NCI-H2107 treated with DMSO at 0.1 percent for 48 hours (cell line): ENCODE data around the gene UBE4B.
"Not testable (repeated sequence)": the region's sequence is repeated elsewhere in the genome, so short reads cannot be mapped to it uniquely, and the experiment has no call there.

Experiments
- DNase-seq: peaks from one replicate; lab custom pipeline; 2025; ENCODE audit not compliant: unreplicated experiment; lab: John Stamatoyannopoulos, UW

The UBE4B gene

GRCh38 chr1:10170239-10170574, 137.4 kb downstream of the UBE4B start:
- no peak for DNase-seq

DNA sequence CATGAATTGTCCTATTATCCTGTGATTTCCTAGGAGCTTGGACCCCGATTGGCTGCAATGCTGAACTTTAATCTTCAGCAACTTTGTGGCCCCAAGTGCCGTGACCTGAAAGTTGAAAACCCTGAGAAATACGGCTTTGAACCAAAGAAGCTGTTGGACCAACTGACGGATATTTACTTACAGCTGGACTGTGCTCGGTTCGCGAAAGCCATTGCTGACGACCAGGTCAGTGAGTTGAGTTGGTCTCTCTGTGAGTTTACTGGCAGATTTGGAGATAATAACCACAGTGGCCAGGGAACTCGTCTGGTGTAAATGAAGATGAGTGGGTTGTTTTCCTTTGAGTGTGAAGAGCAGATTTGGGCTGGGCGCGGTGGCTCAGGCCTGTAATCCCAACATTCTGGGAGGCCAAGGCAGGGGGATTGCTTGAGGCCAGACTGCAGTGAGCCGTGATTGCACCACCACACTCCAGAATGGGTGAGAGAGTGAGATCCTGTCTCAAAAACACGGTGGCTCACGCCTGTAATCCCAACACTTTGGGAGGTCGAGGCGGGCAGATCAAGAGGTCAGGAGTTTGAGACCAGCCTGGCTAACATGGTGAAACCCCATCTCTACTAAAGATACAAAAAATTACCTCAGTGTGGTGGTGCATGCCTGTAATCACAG, 138.5 kb downstream of the UBE4B start:
- no peak for DNase-seq

- no peak for DNase-seq
Observed at GRCh38 chr1:10171995-10172669, 139.4 kb downstream of the UBE4B start.

DNA sequence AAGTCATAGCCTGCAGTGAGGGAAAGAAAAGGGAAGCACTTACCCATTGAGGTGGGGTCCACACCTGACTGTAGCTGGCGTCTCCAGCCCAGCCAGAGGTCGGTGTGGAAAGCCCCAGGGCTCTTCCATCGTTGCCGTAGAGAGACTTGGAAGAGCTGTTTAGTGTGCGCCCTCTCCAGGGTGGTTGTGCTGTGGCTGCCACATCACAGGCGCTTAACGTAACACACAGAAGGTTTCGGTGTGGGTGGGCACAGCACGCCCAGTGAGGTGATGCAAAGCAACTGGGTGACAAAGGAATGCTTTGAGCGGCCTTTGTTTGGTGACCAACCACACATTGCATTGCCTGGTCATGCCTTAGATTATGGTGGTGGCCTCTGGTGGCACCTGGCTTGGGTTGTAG, 140.8 kb downstream of the UBE4B start:
- DNase-seq: no peak

- DNase-seq: no peak
Observed at GRCh38 chr1:10177876-10178275, 145.1 kb downstream of the UBE4B start.

DNA sequence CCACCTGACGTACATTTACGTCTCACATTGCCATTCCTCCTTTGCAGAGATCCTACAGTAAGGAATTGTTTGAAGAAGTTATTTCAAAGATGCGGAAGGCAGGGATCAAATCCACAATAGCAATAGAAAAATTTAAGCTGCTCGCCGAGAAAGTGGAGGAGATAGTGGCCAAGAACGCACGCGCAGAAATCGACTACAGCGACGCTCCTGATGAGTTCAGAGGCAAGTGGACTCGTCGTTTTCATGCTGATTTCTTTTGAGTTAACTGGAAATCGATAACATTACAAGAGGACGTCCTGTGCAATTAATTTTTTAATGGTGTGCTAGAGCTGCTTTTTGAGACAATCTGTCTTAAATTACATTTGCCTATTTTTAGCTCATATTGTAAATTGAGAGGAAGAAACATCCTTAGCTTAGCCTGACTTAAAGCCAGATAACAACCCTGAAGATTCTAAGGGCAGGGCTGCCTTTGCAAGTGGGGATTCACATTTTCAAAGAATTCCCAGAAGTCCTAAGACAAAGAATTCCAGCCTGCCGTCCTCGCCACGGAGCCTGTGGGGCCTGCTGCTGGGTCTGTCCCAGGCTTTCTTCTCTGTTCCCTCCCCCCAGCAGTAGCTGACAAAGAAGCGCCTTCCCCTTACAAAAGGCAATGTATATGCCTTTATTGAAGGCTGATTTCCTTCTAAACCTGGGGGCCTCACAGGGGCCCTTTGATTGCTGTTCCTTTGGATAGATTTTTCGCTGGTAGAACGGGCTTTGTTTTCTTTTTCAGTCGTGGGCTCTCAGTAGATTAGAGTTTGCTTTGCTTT, 146.0 kb downstream of the UBE4B start:
- no peak for DNase-seq

- no peak for DNase-seq
Observed at GRCh38 chr1:10179406-10180091, 146.8 kb downstream of the UBE4B start.

- DNase-seq: no peak
Observed at GRCh38 chr1:10181154-10181553, 148.4 kb downstream of the UBE4B start.

DNA sequence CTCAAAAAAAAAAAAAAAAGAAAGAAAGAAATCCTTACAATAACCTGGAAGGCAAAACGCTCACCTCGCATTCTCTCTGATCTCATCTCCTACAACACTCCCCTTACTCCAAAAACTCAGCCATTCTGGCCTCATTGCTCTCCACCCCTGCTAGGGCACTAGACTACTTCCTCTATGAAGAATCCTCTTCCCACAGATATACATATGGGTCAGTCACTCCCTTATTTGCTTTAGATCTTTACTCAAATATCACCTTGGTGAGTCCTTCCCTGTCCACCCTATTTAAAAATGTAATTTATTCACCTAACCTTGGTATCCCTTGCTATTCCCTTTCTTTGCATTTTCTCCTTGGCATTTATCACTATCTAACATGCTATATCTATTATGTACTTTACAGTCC, 153.0 kb downstream of the UBE4B start:
- DNase-seq: no peak

DNA sequence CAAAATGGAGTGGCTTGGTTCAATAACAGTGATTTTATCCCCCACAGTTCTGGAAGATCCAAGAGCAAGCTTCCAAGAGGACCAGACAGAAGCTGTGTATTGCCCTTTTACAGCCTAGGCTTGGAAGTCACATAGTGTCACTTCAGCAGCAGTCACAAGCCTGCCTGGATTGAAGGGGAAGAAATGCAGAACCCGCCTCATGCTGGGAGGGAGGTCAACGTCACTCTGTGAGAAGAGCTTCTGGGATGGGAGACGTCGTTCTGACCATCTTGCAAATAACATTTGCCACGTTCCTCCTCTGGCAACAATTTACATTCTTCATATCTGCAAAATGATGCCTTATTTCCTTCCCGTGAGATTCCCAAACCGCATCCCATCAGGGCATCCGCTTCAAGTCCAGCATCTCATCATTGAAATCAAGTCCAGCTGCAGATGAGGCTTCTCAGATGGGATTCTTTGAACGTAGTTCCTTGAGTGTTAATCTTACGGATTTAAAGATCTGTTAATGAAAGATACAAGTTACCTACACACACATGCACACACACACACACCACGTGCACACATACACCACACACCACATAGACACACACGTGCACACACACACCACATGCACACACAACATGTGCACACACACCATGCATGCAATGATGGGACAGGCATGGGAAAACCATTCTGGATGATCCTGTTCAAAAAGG, 153.7 kb downstream of the UBE4B start:
- no peak for DNase-seq

GRCh38 chr1:10187026-10187334, 154.2 kb downstream of the UBE4B start:
- DNase-seq: no peak

- DNase-seq: no peak
Observed at GRCh38 chr1:10188133-10188650, 155.4 kb downstream of the UBE4B start.

GRCh38 chr1:10189659-10190058, 156.9 kb downstream of the UBE4B start:
- no peak for DNase-seq

DNA sequence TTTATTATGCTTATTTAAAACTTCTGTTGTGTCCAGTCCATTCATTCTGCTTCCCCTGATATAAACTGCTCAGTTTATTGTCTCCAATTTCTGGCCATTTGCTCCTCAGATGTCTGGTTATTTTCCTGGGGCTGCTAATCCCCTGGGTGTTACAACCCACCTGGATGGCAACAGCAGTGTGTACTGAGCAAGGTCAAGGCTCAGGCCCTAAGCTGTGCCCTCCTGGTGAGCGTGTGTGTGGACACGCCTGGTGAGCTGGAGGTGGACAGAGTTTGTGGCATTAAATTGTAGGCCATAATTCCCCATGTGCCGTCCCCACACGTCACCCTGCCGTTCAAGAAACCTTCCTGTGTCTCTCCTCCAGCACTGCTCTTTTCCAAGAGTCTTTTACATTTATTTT, 159.5 kb downstream of the UBE4B start:
- DNase-seq: no peak

GRCh38 chr1:10193288-10193687, 160.5 kb downstream of the UBE4B start:
- DNase-seq: no peak

DNA sequence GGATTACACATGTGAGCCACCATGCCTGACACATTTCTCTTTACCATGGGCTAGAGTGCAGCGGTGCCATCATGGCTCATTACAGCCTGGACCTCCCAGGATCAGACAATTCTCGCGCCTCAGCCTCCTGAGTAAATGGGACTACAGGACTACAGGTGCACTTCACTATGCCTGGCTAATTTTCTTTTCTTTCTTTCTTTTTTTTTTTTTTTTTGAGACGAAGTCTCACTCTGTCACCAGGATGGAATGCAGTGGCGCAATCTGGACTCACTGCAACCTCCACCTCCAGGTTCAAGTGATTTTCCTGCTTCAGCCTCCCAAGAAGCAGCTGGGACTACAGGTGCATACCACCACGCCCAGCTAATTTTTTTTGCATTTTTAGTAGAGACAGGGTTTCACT, 162.8 kb downstream of the UBE4B start:
- no peak for DNase-seq

GRCh38 chr1:10196976-10197375, 164.2 kb downstream of the UBE4B start:
- no peak for DNase-seq

DNA sequence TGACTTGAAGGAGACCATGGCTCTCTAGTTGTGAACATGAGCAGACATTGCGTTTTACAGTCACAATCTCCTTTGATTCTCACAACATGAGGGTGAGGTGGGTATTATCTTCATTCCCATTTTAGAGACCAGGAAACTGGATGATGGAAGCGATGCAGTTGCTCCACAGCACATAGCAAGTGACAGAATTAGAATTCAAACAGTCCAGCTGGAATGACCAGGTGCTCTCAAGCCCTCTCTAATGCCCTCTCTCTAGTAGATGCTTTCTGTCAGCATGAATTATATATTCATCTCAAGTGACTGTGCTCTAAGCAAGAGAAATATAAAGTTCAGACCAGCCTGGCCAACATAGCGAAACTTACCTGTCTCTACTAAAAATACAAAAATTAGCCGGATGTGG, 167.9 kb downstream of the UBE4B start:
- DNase-seq: no peak

- no peak for DNase-seq
Observed at GRCh38 chr1:10204003-10204642, 171.4 kb downstream of the UBE4B start.

DNA sequence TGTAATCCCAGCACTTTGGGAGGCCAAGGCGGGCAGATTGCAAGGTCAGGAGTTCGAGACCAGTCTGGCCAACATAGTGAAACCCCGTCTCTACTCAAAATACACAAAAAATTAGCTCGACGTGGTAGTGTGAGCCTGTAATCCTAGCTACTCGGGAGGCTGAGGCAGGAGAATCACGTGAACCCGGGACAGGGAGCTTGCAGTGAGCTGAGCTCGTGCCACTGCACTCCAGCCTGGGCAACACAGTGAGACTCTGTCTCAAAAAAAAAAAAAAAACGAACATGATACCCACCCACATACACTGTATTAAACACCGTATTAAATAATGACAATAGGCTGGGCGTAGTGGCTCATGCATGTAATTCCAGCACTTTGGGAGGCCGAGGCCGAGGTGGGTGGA, 172.4 kb downstream of the UBE4B start:
- not testable (repeated sequence) for DNase-seq

DNA sequence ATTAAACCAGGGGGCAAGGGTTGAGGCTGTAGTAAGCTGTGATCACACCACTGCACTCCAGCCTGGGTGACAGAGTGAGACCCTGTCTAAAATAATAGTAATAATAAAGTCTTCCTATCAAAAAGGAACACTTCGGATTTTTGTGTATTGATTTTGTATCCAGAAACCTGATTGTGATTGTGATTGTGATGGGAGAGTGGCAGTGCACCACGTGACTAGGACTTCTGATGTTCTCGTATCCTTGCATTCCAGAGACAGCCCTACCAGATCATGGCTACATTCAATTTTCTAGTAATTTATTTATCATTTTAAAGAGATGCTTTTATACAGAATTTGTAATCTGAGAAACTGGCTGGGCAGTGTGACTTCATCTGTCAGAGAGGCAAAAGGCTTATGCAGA, 175.1 kb downstream of the UBE4B start:
- no peak for DNase-seq
